GM18858 (cell line): ENCODE data around the gene ERGIC2.
"Not testable (repeated sequence)": the region's sequence is repeated elsewhere in the genome, so short reads cannot be mapped to it uniquely, and the experiment has no call there.

Experiments used
- ATAC-seq: cut with Tn5 transposase; IDR thresholded peaks from one replicate; pipeline ENCODE4 v1.9.1; 2021; ENCODE audit not compliant: unreplicated experiment

The ERGIC2 gene

DNA sequence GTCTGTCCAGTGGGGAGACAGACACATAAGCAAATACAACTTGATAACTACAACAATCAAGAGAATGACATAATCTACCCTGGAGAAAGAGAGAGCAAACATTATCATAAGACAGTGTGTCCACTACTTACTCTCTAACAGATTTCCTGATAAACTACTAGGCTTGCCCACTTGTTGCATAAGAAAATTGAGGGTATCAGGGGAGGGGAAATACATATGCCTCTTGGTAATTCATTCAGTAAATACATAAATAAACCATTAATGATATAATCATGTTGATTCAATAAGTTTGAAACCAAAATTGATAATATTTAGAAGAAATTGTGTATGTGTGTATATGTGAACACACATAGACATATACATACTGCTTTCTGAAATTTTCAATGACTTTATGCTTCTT lies 76.6 kb downstream of the ERGIC2 start:
- ATAC-seq, result no peak

DNA sequence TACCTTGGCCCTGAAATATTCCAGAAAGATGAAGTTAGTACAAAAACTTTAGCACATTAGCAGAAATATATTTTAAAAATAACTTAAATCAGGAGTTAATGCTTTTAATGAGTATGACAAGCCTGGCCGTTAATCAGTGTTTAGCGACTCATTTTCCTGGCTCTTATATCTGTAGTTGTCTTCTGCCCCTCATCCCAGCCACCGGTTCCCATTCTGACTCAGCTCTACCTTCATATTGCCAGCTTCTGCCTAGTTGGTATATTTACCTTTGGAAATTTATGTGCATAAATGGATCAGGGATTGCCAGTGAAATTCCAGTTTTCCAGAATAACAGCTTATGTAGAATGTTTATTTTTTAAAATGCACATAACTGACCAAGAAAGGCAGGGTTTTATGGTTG lies 79.9 kb downstream of the ERGIC2 start:
- no peak for ATAC-seq

DNA sequence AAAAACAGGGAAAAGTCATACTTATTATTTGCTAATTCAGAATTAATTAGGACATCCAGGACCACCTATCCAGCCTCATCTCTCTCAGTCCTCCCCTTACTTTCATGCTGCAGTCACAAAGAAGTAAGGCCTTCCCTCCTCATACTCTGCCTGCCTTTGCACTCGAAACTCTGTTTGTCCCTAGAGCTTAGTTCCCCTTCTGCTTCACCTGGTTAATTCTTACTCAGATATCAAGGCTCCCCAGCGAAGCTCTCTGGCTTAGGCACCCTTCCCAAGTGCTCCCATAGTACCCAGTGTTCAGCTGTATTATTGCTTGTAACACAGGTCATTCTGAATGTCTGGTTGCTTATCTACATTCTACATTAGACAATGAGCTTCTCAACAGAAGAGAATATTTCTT lies 81.3 kb downstream of the ERGIC2 start:
- ATAC-seq, result no peak

DNA sequence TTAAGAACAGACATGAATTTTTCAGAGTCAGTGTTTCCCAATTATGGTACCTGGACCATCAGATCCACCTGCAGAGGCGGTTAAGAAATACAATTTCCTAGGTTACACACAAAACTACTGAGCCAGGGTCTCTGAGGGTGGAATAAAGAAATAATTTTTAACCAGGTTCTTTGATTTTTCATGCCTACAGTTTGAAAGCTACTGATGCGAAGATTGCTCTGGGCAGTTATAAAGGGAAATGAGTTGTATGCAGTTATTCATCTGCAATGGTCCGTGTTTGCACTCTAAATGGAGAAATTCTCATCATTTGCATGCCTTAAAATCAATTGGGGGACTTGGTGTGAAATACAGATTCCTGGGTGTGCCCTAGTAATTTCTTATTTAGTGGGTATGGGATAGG lies 89.7 kb downstream of the ERGIC2 start:
- ATAC-seq, result no peak

DNA sequence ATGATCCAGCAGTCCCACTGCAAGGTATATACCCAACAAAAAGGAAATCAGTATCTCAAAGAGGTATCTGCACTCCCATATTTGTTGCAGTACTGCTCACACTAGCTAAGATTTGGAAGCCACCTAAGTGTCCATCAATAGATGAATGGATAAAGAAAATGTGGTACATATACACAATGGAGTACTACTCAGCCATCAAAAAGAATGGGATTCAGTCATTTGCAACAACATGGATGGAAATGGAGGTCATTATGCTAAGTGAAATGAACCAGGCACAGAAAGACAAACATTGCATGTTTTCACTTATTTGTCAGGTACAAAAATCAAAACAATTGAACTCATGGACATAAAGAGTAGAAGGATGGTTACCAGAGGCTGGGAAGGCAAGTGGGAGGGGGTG lies 90.5 kb downstream of the ERGIC2 start:
- not testable (repeated sequence) for ATAC-seq

DNA sequence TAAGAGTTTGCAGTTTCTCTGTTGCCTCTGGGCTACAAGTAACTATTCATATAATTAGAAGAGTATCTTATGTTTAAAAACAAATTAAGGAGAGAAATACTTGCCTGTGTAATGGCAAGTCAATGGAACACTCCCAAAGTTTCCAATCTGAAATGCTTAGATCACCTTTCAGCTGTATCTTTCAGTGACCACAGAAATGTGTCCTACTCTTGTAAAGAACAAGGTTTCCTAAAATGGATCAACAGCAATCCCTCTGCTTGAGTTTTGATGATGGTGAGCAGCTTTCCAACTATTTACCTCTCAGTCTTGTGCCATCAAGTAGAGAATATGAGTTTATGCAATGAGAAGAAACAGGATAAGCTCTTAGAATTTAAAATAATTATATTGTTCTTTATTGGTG lies 92.9 kb downstream of the ERGIC2 start:
- ATAC-seq, result no peak

DNA sequence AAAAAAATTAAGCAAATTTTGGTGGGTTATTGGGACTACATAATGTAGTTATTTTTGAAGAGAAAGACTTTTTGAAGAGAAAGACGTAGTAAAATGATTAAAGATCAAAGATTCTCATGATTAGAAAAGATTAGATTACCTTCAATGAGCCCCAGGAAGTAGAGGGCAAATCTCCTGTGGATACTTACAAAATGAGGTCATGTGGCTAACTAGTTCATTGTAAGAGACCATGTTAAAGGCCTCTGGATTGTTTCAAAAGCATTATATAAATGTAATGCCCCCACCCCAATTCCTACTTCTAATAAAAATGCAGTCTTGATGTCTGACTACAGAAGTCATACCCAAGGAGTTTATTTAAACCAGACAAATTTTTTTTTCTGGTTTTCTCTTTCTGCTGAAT lies 93.3 kb downstream of the ERGIC2 start:
- ATAC-seq, result no peak
